ENCODE measurements around the gene ABCB9. TPM values are rescaled to one million over a fixed set of nuclear protein-coding genes. Genes with fewer than 3 reads are reported as not detected.

The ABCB9 gene
- total and polyA plus RNA-seq, 9 donors: 1.7 to 14.3 (median 5.5) TPM

- H3K27me3 ChIP-seq: no peaks in the 10 kb centered on the region
- no peaks in the 10 kb centered on the region for H3K36me3 ChIP-seq
- H3K4me1 ChIP-seq (ENCODE audit: insufficient read depth): no peaks in the 10 kb centered on the region
- 89 to 91% (median 90%) methylated on average over 8 of the region's 8 CpGs for WGBS, 3 donors
- H3K9me3 ChIP-seq: no peaks in the 10 kb centered on the region
- TF ChIP-seq CTCF (IDR thresholded peaks at IDR 0.05) (no peak), POLR2A (IDR thresholded peaks at IDR 0.05) (no peak), EP300 (IDR thresholded peaks at IDR 0.05) (no peak)
- intact Hi-C loops (cut with DNase I): no loop called here
- H3K4me3 ChIP-seq: no peak overlapping the region
- DNase-seq: no peak
- H3K27ac ChIP-seq: no peak overlapping the region
These were observed 30.9 kb downstream of the ABCB9 start for GRCh38 chr12:122935318-122935717.

- H3K27me3 ChIP-seq: no peaks in the 10 kb centered on the region
- intact Hi-C loops (cut with DNase I): no loop called here
- no peaks in the 10 kb centered on the region for H3K4me1 ChIP-seq (ENCODE audit: insufficient read depth)
- TF ChIP-seq CTCF (IDR thresholded peaks at IDR 0.05): no peak
- H3K36me3 ChIP-seq: no peaks in the 10 kb centered on the region
- 63 to 72% (median 67%) methylated on average over 3 of the region's 3 CpGs for WGBS, 3 donors
- no peak overlapping the region for H3K27ac ChIP-seq
- no peak for DNase-seq
- no peak overlapping the region for H3K4me3 ChIP-seq
- H3K9me3 ChIP-seq: no peaks in the 10 kb centered on the region
These were observed 31.5 kb downstream of the ABCB9 start for GRCh38 chr12:122934722-122935121.

GRCh38 chr12:122932207-122932606, 34.1 kb downstream of the ABCB9 start:
- WGBS, 3 donors: 91 to 94% (median 91%) methylated on average over 8 of the region's 8 CpGs
- intact Hi-C loops (cut with DNase I): no loop called here
- H3K27ac ChIP-seq: no peak overlapping the region
- no peak for TF ChIP-seq CTCF (IDR thresholded peaks at IDR 0.05)
- no peak overlapping the region for H3K4me3 ChIP-seq
- H3K27me3 ChIP-seq: no peaks in the 10 kb centered on the region
- H3K36me3 ChIP-seq: no peaks in the 10 kb centered on the region
- H3K9me3 ChIP-seq: no peaks in the 10 kb centered on the region
- no peak for DNase-seq
- H3K4me1 ChIP-seq (ENCODE audit: insufficient read depth): no peaks in the 10 kb centered on the region

DNA sequence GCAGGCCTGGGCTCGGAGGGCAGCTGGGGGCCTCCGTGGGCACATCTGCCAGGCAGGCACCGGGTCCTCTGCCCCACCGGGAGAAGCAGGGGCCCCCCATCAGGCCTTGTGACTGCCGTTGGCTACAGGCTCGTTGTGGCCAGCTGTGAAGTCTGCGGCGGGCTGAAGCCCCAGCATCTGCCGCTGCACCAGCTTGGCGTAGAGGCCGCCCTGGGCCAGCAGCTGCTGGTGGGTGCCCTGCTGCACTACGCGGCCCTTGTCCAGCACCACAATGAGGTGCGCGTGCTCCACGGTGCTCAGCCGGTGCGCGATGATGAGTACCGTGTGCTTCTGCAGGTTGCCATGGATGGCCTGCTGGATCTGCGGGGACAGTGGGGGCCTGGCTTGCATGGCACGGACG, 36.5 kb downstream of the ABCB9 start:
- intact Hi-C loops (cut with DNase I): no loop called here
- no peak overlapping the region for H3K27ac ChIP-seq
- no peak overlapping the region for H3K4me3 ChIP-seq
- DNase-seq: no peak
- H3K9me3 ChIP-seq: no peaks in the 10 kb centered on the region
- no peaks in the 10 kb centered on the region for H3K27me3 ChIP-seq
- no peaks in the 10 kb centered on the region for H3K4me1 ChIP-seq (ENCODE audit: insufficient read depth)
- 95 to 97% (median 95%) methylated on average over 22 to 23 of the region's 23 CpGs for WGBS, 3 donors
- TF ChIP-seq EP300 (IDR thresholded peaks at IDR 0.05): no peak
- no peak for TF ChIP-seq CTCF (IDR thresholded peaks at IDR 0.05)
- TF ChIP-seq POLR2A (IDR thresholded peaks at IDR 0.05): no peak
- no peaks in the 10 kb centered on the region for H3K36me3 ChIP-seq

GRCh38 chr12:122929148-122929538, 37.1 kb downstream of the ABCB9 start:
- Histone ChIP-seq H3K4me1 (ENCODE audit: insufficient read depth) (no peaks in the 10 kb centered on the region), H3K27me3 (no peaks in the 10 kb centered on the region), H3K9me3 (no peaks in the 10 kb centered on the region), H3K27ac (no peak overlapping the region), H3K4me3 (no peak overlapping the region), H3K36me3 (no peaks in the 10 kb centered on the region)
- DNase-seq: no peak
- 88 to 92% (median 91%) methylated on average over 14 of the region's 14 CpGs for WGBS, 3 donors
- intact Hi-C loops (cut with DNase I): no loop called here
- TF ChIP-seq CTCF (IDR thresholded peaks at IDR 0.05) (no peak), POLR2A (IDR thresholded peaks at IDR 0.05) (no peak), EP300 (IDR thresholded peaks at IDR 0.05) (no peak)
